H1 (cell line): ENCODE data around the gene WIPF1. TPM values are rescaled to one million over a fixed set of nuclear protein-coding genes. Genes with fewer than 3 reads are reported as not detected.
"Not testable (repeated sequence)": the region's sequence is repeated elsewhere in the genome, so short reads cannot be mapped to it uniquely, and the experiment has no call there.

Experiments
- CTCF ChIA-PET: fragments of 300-600 bp; sonication (Branson Sonifier 250); formaldehyde crosslinking; loops from one replicate; lab custom pipeline; 2021; ENCODE audit not compliant: partially characterized antibody; lab: Charles Lee
- POLR2A ChIA-PET: fragments of 300-600 bp; sonication (Branson Sonifier 250); formaldehyde crosslinking; loops from one replicate; lab custom pipeline; 2021; ENCODE audit warnings: inconsistent platforms; ENCODE audit not compliant: partially characterized antibody; lab: Charles Lee
- DNase-seq, 2 experiments: peaks; one replicate each; pipeline versions ENCODE4 v3.0.0 to v3.0.0-alpha.2; 2010 to 2022; ENCODE audit warnings: low spot score in 2 of 2, low read depth in 1 of 2, mixed read lengths in 1 of 2
- FAIRE-seq: peaks from 2 replicates; lab custom pipeline; 2011; peaks lifted over from hg19 to GRCh38; lab: Jason Lieb, UNC
- H2AFZ ChIP-seq: 2 replicates; pipeline ENCODE4 v1.8.1; 2012; ENCODE audit warnings: low read length, inconsistent platforms
- H2AK5ac ChIP-seq: 2 replicates; pipeline ENCODE4 v1.6.1; 2013; ENCODE audit warnings: low read depth, low read length
- H2BK120ac ChIP-seq: replicated peaks from 2 replicates; pipeline ENCODE3; 2013; ENCODE audit warnings: low read depth, low read length, inconsistent platforms
- H2BK12ac ChIP-seq: 2 replicates; pipeline ENCODE4 v1.6.1; 2013; ENCODE audit warnings: low read depth, low read length
- H2BK15ac ChIP-seq: 2 replicates; pipeline ENCODE4 v1.6.1; 2013; ENCODE audit warnings: low read length
- H2BK20ac ChIP-seq: 2 replicates; pipeline ENCODE4 v1.6.1; 2013; ENCODE audit warnings: low read length
- H2BK5ac ChIP-seq: 2 replicates; pipeline ENCODE4 v1.6.1; 2013; ENCODE audit warnings: low read depth, low read length
- H3K14ac ChIP-seq: 2 replicates; pipeline ENCODE4 v1.6.1; 2013; ENCODE audit warnings: inconsistent platforms; ENCODE audit not compliant: insufficient read length
- H3K18ac ChIP-seq: 2 replicates; pipeline ENCODE4 v1.6.1; 2013; ENCODE audit warnings: low read length; ENCODE audit errors: extremely low read depth
- H3K23ac ChIP-seq: 2 replicates; pipeline ENCODE4 v1.6.1; 2013; ENCODE audit warnings: inconsistent platforms; ENCODE audit not compliant: insufficient read length
- H3K23me2 ChIP-seq: 2 replicates; pipeline ENCODE4 v1.6.1; 2013; ENCODE audit warnings: low read depth, low read length
- H3K27ac ChIP-seq: 2 replicates; pipeline ENCODE4 v1.6.1; 2011; ENCODE audit warnings: low read depth, low read length, inconsistent platforms
- H3K27me3 ChIP-seq, 4 experiments: replicated peaks in 1 of 4; 1 replicate in 1 of 4; 2 replicates in 3 of 4; pipeline versions ENCODE4 v1.6.1 to v1.8.1; 2011 to 2013; ENCODE audit warnings: low read length in 3 of 4, mild to moderate bottlenecking in 3 of 4, inconsistent platforms in 2 of 4, mixed read lengths in 2 of 4, moderate library complexity in 1 of 4; ENCODE audit not compliant: control insufficient read depth in 3 of 4, insufficient read depth in 3 of 4; ENCODE audit errors: extremely low read depth in 1 of 4
- H3K36me3 ChIP-seq, 4 experiments: 2 replicates each; pipeline versions ENCODE4 v1.6.1 to v1.8.1; 2011 to 2013; ENCODE audit warnings: mild to moderate bottlenecking in 4 of 4, low read length in 3 of 4, moderate library complexity in 2 of 4, control low read depth in 1 of 4, inconsistent platforms in 1 of 4; ENCODE audit not compliant: insufficient read depth in 4 of 4, control insufficient read depth in 2 of 4
- H3K4ac ChIP-seq: replicated peaks from 2 replicates; pipeline ENCODE3; 2013; ENCODE audit warnings: low read length, low read depth, mixed read lengths, inconsistent platforms; ENCODE audit not compliant: insufficient read length
- H3K4me1 ChIP-seq, 4 experiments: replicated peaks in 1 of 4; 1 replicate in 1 of 4; 2 replicates in 3 of 4; pipeline versions ENCODE4 v1.6.1 to v1.8.1; 2011 to 2013; ENCODE audit warnings: low read length in 3 of 4, inconsistent platforms in 2 of 4, mixed read lengths in 1 of 4; ENCODE audit not compliant: insufficient read depth in 4 of 4, control insufficient read depth in 3 of 4
- H3K4me2 ChIP-seq, 2 experiments: 2 replicates each; pipeline versions ENCODE4 v1.6.1 to v1.8.1; 2011 to 2013; ENCODE audit warnings: low read depth in 2 of 2, low read length in 2 of 2, control low read depth in 1 of 2, inconsistent platforms in 1 of 2, mild to moderate bottlenecking in 1 of 2; ENCODE audit not compliant: insufficient read depth in 1 of 2
- H3K4me3 ChIP-seq, 4 experiments: fragments of 200-600, 300-600 bp in 1 of 4; sonication (generic), shearing (Covaris generic), sonication (Bioruptor Twin) in 1 of 4; 2 replicates each; pipeline versions ENCODE4 v1.5.1 to v1.8.1; 2011 to 2016; ENCODE audit warnings: low read length in 4 of 4, low read depth in 3 of 4, control low read depth in 2 of 4, inconsistent platforms in 2 of 4, mild to moderate bottlenecking in 2 of 4, mixed read lengths in 1 of 4, moderate library complexity in 1 of 4; ENCODE audit not compliant: insufficient read depth in 2 of 4; ENCODE audit errors: extremely low read depth in 1 of 4
- H3K56ac ChIP-seq: replicated peaks from 2 replicates; pipeline ENCODE3; 2013; ENCODE audit warnings: low read depth, mild to moderate bottlenecking, mixed read lengths, low read length, inconsistent platforms; ENCODE audit not compliant: insufficient read length
- H3K79me1 ChIP-seq: 2 replicates; pipeline ENCODE4 v1.6.1; 2013; ENCODE audit warnings: low read depth, low read length, control low read depth
- H3K79me2 ChIP-seq, 2 experiments: 2 replicates each; pipeline versions ENCODE4 v1.6.1 to v1.8.1; 2012 to 2013; ENCODE audit warnings: low read length in 2 of 2, mild to moderate bottlenecking in 2 of 2, inconsistent platforms in 1 of 2; ENCODE audit not compliant: insufficient read depth in 2 of 2, control insufficient read depth in 1 of 2
- H3K9ac ChIP-seq, 4 experiments: replicated peaks in 1 of 4; 1 replicate in 1 of 4; 2 replicates in 3 of 4; pipeline versions ENCODE4 v1.6.1 to v1.8.1; 2011 to 2013; ENCODE audit warnings: low read depth in 3 of 4, low read length in 3 of 4, control low read depth in 2 of 4, mild to moderate bottlenecking in 2 of 4, moderate library complexity in 2 of 4, inconsistent platforms in 1 of 4; ENCODE audit errors: extremely low read depth in 1 of 4
- H3K9me3 ChIP-seq, 2 experiments: 2 replicates each; pipeline versions ENCODE4 v1.6.1 to v1.8.1; 2012 to 2013; ENCODE audit warnings: mild to moderate bottlenecking in 2 of 2, moderate library complexity in 2 of 2, control low read depth in 1 of 2, inconsistent platforms in 1 of 2, low read depth in 1 of 2, low read length in 1 of 2, mixed read lengths in 1 of 2; ENCODE audit not compliant: insufficient read depth in 2 of 2
- H4K20me1 ChIP-seq, 2 experiments: replicated peaks in 1 of 2; 2 replicates each; pipeline versions ENCODE3 to v1.8.1; 2011 to 2013; ENCODE audit warnings: inconsistent platforms in 2 of 2, low read length in 2 of 2, mild to moderate bottlenecking in 1 of 2; ENCODE audit not compliant: insufficient read depth in 2 of 2, control insufficient read depth in 1 of 2
- H4K5ac ChIP-seq: 2 replicates; pipeline ENCODE4 v1.6.1; 2013; ENCODE audit warnings: low read length, low read depth, mixed read lengths, inconsistent platforms; ENCODE audit not compliant: insufficient read length
- H4K8ac ChIP-seq: 2 replicates; pipeline ENCODE4 v1.8.0; 2013; ENCODE audit warnings: mild to moderate bottlenecking, moderate library complexity, low read length, inconsistent platforms; ENCODE audit not compliant: insufficient read depth; ENCODE audit errors: extremely low read depth
- H4K91ac ChIP-seq: replicated peaks from 2 replicates; pipeline ENCODE3; 2013; ENCODE audit warnings: low read length, mixed read lengths, inconsistent platforms; ENCODE audit not compliant: insufficient read length
- WGBS, 2 experiments: shearing (Covaris generic) in 1 of 2; methylation state at CpG; one replicate each; pipeline versions ENCODE4 v1.1.6 to v1.1.7; 2013 to 2015; ENCODE audit warnings: low lambda C conversion rate in 2 of 2, mixed read lengths in 2 of 2, inconsistent platforms in 1 of 2, low coverage in 1 of 2, missing lambda C conversion rate in 1 of 2; ENCODE audit not compliant: insufficient replicate concordance in 2 of 2, insufficient coverage in 1 of 2, insufficient read length in 1 of 2; ENCODE audit errors: extremely low coverage in 1 of 2, missing lambda C conversion rate in 1 of 2; 5-methylcytosine and 5-hydroxymethylcytosine counted together
- polyA plus RNA-seq, 7 experiments: library from polyadenylated mRNA; depleted of rRNA in 3 of 7; stranded (reverse) in 5 of 7; unstranded in 2 of 7; fragments of >200 nt in 5 of 7; fragments of 200-250 nt in 2 of 7; gene quantifications; 1 replicate in 5 of 7; 2 replicates in 1 of 7; 4 replicates in 1 of 7; pipeline versions ENCODE4 v1.2.1 to v1.2.3, GENCODE V29; 2011 to 2013; ENCODE audit warnings: missing spikeins in 2 of 7, mixed read lengths in 2 of 7
- total RNA-seq: library from RNA; stranded (reverse); fragmentation: NEBNext Ultra II Directional; extraction: Animal tissue kit (Norgen Biotek cat#: 25700); gene quantifications from 2 replicates; pipeline ENCODE4 v1.2.1, GENCODE V29; 2021

WIPF1 gene
- total and polyA plus RNA-seq, 2 of the 8 experiments (the other 6 are each of a cell fraction or from before 2014, with no cell fraction given): 4.7 to 5.2 TPM

GRCh38 chr2:174548021-174548420 lies 49.6 kb downstream of the WIPF1 start:
- H3K79me2 ChIP-seq, H3K4me1 ChIP-seq, H2BK15ac ChIP-seq, H2BK20ac ChIP-seq, H3K18ac ChIP-seq, H3K4me2 ChIP-seq, H3K79me1 ChIP-seq, H3K4me3 ChIP-seq, H3K9me3 ChIP-seq, H2AFZ ChIP-seq, FAIRE-seq, H2BK120ac ChIP-seq, H3K27me3 ChIP-seq, H3K23me2 ChIP-seq, H3K23ac ChIP-seq, H4K20me1 ChIP-seq, H3K56ac ChIP-seq, H4K8ac ChIP-seq, H3K36me3 ChIP-seq, H4K91ac ChIP-seq, H2AK5ac ChIP-seq, H3K27ac ChIP-seq, H3K4ac ChIP-seq, DNase-seq, H3K9ac ChIP-seq, H3K14ac ChIP-seq, H2BK12ac ChIP-seq, H2BK5ac ChIP-seq, H4K5ac ChIP-seq: not testable (repeated sequence)
- ChIA-PET CTCF (interaction anchor here (0.7 to 3.5 kb wide), 17 partner anchors 8 to 171 kb away, joined by 3 to 77 read pairs (median 6); no protein-coding TSS in a partner anchor), POLR2A (interaction anchor here (0.6 kb wide), 1 partner anchor 149 kb away, joined by 4 read pairs; no protein-coding TSS in a partner anchor)
- WGBS, 2 experiments: 98% methylated on average over 7 of the region's 7 CpGs; no CpG with 5 or more reads in 1 of the 2 experiments
